HG03103 (cell line): ENCODE data around the gene CDC42.

ENCODE experiments used
- ATAC-seq: cut with Tn5 transposase; IDR thresholded peaks from one replicate; pipeline ENCODE4 v1.9.1; 2021; ENCODE audit warnings: low read depth; ENCODE audit not compliant: unreplicated experiment

Gene CDC42

DNA sequence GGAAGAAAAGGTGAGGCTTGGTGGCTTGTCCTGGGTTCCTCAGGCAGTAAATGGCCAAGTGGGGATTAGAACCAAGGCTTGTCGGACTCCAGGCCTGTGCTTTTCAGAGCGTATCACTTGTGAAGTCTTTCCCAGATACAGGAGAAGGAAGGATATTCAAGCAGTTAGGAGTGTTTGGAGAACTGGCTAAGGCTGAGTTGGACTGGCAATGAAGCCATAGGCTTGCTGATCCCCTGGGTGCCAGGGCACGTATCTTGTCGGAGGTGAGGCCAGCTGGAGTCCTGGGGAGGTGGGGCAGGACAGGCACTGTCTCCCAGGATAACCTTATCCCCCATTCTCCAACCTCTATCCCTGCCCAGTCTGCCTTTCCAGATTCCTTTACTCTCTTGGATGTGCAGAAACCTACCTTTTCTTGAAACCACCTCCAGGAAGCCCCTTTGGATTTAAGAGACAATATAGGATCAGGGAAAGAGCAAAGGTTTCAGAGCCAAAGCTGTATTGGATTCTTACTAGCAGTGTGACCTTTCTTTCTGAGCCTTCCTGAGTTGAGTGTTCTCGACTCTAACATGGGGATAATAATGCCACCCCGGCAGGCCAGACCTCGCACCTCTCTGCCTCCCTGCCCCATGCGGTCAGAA, 72.2 kb downstream of the CDC42 start:
- ATAC-seq, result no peak

DNA sequence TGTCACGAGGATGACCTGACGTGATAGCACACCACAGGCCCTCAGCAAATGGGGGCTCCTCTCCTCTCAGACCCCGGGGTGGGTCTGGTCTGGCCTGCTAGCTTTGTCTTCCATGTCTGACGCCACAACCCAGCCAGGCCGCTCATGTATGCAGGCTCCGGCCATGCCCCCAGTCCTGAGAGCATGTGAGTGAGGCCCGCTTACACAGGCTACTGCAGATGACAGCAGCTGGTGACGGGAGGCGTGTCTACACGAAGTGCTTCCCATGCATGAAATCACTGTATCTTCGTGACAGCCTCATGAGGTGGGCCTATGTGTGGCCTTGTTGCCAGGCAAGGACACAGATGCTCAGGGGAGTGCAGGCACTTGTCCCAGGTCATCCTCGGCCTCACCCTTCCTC, 74.0 kb downstream of the CDC42 start:
- no peak for ATAC-seq

DNA sequence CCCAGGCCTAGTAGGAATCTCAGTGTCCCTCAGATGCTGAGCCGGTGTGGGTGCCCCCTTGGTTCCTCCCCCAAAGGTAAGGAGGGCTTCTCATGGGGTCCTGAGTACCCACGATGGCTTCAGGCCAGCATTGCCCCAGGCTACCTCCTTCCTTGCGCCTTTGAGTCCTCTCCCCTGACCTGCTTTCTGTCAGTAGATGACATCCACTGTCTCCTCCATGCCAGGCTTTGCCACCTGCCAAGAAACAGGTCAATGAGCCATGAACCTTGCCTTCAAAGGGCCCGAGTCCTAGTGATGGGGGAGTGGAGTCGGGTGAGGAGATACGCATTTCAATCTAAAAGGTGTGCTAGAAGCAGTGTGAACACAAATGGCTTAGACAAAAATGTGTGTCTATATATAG, 74.7 kb downstream of the CDC42 start:
- no peak for ATAC-seq

DNA sequence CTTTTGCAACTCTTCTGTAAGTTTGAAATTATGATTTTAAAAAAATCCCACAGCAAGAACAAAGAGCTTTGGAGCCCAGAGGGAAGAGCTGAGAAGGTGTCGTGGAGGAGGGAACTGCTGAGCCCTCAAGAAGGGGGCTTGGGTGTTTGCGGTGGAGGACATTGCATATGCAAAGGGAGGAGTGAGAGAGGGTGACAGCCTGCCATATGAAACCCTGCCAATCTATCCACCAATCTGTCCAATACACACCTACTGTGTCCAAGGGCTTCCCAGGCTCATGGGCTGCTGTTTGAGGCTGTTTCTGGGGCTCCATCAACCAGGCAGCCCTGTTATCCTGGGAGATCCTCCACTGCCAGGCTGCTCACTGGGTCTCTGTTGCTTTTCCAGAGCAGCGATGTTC, 75.2 kb downstream of the CDC42 start:
- no peak for ATAC-seq

DNA sequence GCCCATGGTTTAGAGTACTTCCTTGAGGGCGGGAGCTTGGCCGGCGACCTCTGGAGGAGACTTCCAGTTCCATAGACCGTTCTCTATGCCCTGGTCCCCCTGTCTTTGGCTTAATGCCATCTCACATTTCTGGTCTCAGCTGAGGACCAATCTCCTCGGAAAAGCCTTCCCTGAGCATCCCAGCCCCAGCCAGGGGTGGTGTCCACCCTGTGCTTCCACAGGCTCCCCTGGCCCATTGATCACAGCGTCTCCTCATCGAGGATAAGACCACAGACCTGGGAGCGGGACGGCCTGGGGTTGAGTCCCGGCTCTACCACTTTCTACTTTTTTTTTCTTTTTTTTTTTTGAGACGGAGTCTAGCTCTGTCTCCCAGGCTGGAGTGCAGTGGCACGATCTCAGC, 75.9 kb downstream of the CDC42 start:
- ATAC-seq, result no peak

DNA sequence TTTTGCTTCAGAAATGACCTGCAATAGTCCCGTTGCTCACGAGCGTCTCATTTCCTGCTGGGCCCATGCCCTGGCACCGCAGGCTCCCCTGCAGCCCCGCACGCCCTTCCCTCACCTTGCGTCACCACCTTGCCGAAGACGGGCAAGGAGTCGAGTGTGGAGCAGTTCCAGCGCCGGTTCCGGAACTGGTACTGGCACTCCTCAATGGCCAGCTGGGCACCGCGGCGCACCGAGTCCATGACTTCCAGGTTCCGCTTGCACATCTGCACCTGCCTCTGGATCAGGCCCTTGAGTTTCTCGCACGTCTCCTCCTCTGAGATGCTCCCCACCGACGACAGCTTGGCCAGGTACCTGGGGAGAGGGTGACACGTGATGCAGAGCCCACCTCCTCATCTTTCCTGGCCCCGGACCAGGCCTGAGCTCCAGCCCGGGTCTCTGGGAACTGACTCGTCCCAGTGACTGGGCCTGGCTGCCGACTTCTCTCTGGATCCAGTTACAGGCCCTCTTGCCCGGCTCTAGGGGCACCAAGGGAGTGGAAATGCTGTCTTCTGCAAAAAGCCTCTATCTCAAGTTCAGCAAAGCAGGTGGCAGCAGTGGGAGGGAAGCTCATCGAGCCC, 77.1 kb downstream of the CDC42 start:
- no peak for ATAC-seq

DNA sequence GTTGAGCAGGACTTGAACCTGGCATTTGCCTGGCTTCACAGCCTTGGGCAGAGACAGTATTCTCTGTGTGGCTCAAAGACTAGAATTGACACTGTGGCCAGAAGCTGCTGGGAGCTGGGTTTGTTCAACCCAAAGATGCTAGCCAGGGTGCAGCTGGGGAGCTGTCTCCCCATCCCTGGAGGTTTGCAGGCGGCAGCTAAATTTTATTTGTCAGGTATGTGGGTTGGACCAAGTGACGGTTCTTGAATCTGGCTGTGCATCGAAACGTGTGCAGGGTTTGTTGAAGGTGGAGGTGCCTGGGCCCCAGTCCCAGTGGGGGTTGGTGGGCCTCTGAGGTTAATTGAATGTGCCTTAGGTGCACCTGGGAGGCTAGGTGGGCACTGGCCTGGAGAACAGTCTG, 78.6 kb downstream of the CDC42 start:
- no peak for ATAC-seq

DNA sequence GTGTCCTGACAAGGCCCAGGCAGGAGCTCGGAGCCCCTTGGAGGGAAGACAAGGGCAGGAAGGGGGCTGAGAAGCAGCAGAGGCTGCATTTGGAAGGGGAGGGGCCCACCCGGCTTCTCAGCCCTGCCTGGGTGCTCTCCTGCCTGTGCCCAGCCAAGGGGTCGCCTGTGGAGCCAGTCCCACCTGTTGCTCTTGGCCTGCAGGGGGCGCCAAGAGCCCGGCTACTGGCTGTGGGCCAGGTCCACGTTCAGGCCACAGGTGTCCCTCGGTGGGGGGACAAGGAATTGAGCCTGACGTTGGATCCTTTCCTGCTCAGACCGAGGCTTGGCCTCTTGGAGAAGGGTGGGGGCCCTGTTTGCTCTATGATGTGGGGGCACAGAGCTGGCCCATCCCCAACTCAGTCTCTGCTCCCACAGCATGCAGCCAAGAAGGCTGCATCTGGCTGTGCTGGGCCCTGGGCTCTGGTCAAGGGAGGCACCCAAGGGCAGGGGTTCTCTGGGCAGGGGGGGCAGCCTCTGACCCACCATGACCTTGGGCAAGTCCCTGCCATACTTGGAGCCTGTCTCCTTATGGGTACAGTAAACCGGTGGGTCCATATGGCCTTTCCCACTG, 79.5 kb downstream of the CDC42 start:
- ATAC-seq, result no peak

DNA sequence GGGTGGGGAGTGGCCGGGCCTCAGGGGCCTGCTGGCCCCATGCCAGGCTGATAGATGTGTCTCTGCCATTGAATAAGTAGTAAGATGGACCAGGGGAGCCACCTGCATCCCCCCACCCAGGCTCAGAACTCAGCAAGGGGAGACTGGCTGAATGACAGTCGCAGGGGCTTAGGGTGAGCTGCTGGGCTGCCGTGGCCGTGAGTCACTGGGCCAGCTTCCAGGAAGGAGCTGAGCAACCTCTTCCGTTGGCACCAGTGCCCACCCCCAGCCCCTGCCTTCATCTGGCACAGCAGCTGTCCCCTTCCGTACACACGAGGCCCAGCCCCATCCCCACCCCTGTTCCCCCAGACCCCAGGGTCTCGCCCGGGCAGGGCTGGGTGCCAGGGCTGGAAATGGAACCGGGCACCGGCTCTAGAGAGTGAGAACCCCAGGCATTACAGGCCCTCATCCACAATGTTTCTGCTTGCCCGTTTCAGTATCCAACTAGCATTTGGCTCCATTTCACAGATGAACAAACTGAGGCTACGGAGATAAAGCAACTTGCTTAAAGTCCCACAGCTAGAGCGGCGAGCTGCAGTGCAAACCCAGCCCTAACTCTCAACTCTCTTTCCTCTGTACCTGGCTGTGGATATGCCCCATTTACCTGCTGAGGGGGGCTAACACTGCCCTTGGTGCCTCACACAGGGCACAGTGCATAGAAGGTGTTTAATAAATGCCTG, 80.2 kb downstream of the CDC42 start:
- no peak for ATAC-seq

DNA sequence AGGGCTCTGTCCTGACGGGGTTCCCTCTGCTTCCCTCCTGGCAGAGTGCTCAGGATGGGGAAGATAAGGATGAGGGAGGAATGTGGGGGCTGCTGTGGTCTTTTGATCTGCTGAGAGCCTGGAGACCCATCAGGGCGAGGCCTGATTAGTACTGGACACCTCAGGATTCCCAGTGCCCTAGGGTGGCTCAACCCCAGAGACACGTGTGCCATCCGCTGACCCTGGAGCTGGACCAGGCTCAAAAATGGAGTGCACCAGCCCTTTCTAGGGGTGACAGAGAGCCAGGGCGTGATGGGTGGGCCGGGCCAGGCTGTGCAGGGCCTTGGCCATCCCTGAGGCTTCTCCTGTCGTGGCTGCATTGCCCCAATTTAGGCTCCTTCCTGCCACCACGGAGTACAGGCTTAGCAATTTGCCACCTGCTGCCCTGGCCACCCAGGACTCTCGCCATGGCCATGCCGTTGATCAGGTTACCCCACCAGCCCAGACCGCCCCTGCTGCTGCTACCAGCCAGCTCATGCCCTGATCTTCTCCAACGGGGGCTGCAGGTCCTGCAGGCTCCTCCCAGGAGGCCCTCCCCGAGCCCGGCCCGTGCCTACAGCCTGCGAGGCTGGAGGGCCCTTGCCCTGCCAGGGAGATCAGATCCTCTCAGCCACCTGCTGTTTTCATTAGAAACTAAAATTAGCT, 80.9 kb downstream of the CDC42 start:
- ATAC-seq, result no peak

DNA sequence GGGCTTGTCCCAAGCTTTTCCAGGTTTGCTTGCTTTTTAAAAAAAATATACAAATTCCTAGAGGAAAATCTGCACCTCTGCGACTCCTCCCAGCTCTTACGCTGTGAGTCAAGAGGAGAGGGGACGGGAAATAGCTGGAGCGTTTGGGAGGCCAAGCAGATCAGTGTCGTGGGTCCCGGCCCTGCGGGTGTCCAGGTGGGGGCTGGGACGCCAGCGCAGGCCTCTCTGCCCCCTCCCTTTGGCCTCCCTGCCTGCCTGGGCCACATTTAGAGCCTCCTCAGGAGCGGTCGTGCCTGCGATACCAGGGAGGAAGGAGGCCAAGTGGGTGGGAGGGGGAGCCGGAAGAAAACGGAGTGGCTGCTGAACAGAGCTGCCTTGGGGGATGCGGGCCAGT, 81.4 kb downstream of the CDC42 start:
- no peak for ATAC-seq

DNA sequence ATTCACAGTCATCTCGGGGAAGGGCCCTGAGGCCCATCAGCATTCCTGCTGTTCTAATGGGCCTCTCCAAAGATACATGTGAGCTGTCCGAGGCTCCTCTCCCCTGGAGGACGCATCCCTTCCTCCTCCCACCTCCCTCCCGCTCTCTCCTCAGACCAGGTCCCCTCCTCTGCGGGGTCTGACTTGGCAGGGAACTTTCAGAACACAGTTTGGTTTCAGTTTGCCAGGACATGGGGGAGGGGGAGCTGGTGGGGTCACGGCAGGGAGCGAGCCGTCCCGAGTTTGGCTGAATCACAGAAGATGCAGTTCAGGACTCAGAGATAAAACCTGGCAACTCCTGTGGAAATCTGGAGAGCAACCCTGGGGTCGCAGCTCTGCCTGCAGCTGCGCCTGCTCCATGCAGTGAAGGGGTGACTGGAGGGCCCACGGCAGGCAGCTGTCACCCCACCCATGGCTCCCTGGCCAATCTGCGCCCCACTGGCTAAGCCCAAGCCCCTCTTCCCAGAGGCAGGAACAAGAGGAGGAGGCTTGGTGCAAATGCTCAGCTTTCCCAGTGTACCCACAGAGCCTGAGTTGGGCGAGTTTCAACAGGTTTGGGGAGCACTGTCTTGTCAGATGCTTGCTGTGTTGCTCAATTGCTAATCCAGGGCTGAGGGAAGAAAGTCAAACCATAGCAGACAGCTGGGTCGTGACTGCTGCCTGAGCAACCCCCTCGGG, 84.7 kb downstream of the CDC42 start:
- no peak for ATAC-seq

DNA sequence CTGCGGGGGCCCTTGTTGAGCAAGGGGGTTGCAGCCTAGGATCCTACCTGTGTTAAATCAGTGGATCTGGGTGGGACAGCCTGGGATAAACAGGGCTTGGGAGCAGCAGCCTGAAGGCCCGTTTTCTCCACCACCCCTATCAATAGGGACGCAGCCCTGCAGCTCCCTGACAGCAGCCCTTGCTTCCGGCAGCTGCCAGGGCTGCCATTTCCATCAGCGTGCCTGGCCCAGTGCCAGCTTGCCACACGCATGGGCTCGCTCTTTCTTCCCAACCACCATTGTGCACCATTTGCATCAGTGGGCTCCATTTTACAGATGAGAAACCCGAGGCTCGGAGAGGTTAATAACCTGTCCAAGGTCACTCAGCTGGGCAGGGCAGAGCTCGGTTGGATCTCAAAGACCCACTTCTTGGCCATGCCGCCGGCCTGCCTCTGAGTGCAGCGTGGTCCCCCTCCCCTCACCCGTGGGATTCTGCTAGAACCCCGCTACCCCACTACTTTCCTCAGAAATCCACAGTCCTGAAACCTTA, 86.6 kb downstream of the CDC42 start:
- no peak for ATAC-seq

DNA sequence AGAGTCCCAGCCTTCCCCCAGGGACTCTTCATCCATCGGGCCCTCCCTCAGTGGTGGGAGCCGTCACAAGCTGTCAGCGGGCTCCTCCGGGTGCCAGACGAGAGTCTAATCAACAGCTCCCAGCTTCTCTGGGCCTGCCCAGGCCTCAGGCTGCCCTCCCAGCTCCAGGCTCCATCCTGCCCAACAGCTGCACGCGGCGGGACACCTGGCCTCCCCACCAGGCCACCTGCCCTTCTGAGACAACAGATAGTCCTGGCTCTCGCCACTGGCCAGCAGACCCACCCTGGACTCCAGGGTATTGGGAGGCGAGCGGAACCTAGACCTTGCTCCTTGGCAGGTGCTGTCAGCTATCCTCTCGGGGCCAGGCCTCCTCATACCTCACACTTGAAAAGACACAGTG, 87.3 kb downstream of the CDC42 start:
- no peak for ATAC-seq
